Measurements from ENCODE around the gene GLI3. TPM values are rescaled to one million over a fixed set of nuclear protein-coding genes. Genes with fewer than 3 reads are reported as not detected.
A peak's percentile ranks its signal among the peaks of the same experiment; 100 is the strongest.

The GLI3 gene
- total RNA-seq, 1 experiment from 2014 or later: 45.0 TPM

DNA sequence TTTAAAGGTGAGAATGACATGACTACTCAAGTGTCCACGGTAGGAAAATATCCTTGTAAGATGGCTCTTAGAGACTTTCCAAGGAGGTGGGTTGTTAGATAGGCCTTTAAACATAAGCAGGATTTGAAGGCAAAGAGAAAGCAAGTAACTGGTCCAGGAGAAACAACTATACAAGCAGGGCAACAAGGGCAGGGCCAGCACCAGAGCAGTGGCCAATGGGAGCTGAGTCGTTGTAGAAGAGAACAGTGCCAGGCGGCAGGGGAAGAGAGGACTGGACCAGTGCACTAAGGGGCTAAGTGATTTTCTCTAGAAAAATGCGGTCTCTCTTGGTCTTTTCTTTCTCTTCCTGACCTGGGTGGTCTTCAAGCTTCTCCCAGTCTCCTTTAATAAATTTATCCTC lies 94.9 kb downstream of the GLI3 start:
- DNase-seq: no peak
- H2BK5ac ChIP-seq (ENCODE audit: insufficient read length, low read length): no peak overlapping the region

More for the DNA sequence above, 94.9 kb downstream of the GLI3 start:
- Histone ChIP-seq H2AFZ (ENCODE audit: low read length) (no peak overlapping the region), H3K56ac (ENCODE audit: insufficient read length, low read depth, low read length) (no peak overlapping the region), H3K79me2 (ENCODE audit: insufficient read depth, low read length) (no peaks in the 10 kb centered on the region), H2BK15ac (ENCODE audit: low read depth, low read length) (no peak overlapping the region), H3K4me1 (ENCODE audit: insufficient read depth, low read length) (no peaks in the 10 kb centered on the region), H4K5ac (ENCODE audit: insufficient read length, low read depth, low read length) (no peak overlapping the region), H3T11ph (ENCODE audit: low read length) (no peak overlapping the region), H3K27ac (ENCODE audit: insufficient read length, low read depth, low read length) (no peak overlapping the region), H3K23ac (ENCODE audit: insufficient read length, low read depth, low read length) (no peak overlapping the region), H2AK5ac (ENCODE audit: insufficient read length, low read length) (no peak overlapping the region), H3K14ac (ENCODE audit: insufficient read depth, low read length) (no peak overlapping the region), H3K9ac (ENCODE audit: extremely low read depth, insufficient read length, low read length) (no peak overlapping the region), H4K8ac (replicated peaks; ENCODE audit: insufficient read length, low read depth, low read length) (no peak overlapping the region), H3K79me1 (ENCODE audit: insufficient read depth, low read depth, low read length, poor library complexity, severe bottlenecking) (peaks cover 2% of the 10 kb centered on the region), H4K91ac (ENCODE audit: insufficient read length, low read depth, low read length) (no peak overlapping the region), H3K9me3 (ENCODE audit: control insufficient read depth, low read depth, low read length) (no peaks in the 10 kb centered on the region), H4K20me1 (ENCODE audit: control insufficient read depth, insufficient read depth, insufficient read length) (no peaks in the 10 kb centered on the region), H3K4me2 (ENCODE audit: insufficient read depth, insufficient read length, low read length) (no peak overlapping the region), H3K18ac (ENCODE audit: insufficient read length, low read depth, low read length) (no peak overlapping the region), H3K4ac (ENCODE audit: low read depth, low read length) (no peak overlapping the region), H2BK20ac (ENCODE audit: low read depth, low read length, poor library complexity, severe bottlenecking) (no peak overlapping the region), H3K23me2 (ENCODE audit: insufficient read length, low read depth, low read length, poor library complexity, severe bottlenecking) (no peaks in the 10 kb centered on the region), H2BK12ac (ENCODE audit: insufficient read length, low read depth, low read length) (no peak overlapping the region), H2BK120ac (ENCODE audit: low read depth, low read length, poor library complexity, severe bottlenecking) (no peak overlapping the region), H3K27me3 (ENCODE audit: insufficient read depth, low read length) (no peaks in the 10 kb centered on the region)
- WGBS (ENCODE audit: extremely low coverage, insufficient read length, low lambda C conversion rate): no CpG with 5 or more reads among the region's 4 CpGs
- Mint-ChIP-seq H3K36me3 (ENCODE audit: insufficient read depth in 1 of 3, low read depth in 3 of 3) (peaks cover under 1 to 11% (median 4%) of the 10 kb centered on the region in 3 experiments; a peak in 6 of 7 replicates), H3K27ac (peak overlapping the region in 1 of 3 experiments; percentile 37; a peak in 1 of 7 replicates), H3K4me3 (no peak overlapping the region), H3K4me1 (peaks cover 27% of the 10 kb centered on the region in 2 experiments), H3K9me3 (no peaks in the 10 kb centered on the region), H3K27me3 (ENCODE audit: low read depth) (no peaks in the 10 kb centered on the region)
- TF ChIP-seq, protein P1, sequence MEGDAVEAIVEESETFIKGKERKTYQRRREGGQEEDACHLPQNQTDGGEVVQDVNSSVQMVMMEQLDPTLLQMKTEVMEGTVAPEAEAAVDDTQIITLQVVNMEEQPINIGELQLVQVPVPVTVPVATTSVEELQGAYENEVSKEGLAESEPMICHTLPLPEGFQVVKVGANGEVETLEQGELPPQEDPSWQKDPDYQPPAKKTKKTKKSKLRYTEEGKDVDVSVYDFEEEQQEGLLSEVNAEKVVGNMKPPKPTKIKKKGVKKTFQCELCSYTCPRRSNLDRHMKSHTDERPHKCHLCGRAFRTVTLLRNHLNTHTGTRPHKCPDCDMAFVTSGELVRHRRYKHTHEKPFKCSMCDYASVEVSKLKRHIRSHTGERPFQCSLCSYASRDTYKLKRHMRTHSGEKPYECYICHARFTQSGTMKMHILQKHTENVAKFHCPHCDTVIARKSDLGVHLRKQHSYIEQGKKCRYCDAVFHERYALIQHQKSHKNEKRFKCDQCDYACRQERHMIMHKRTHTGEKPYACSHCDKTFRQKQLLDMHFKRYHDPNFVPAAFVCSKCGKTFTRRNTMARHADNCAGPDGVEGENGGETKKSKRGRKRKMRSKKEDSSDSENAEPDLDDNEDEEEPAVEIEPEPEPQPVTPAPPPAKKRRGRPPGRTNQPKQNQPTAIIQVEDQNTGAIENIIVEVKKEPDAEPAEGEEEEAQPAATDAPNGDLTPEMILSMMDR (conservative IDR thresholded peaks at IDR 0.05): no peak
